Body of pancreas (tissue), 4 donors: Measurements from ENCODE around the gene ABCB6. TPM values are rescaled to one million over a fixed set of nuclear protein-coding genes. Genes with fewer than 3 reads are reported as not detected.

Experiments
- ATAC-seq: fragments of 150-250 bp; one replicate; pipeline ENCODE4 v1.9.1; 2016
- DNase-seq, 4 donors: peaks; one replicate each; pipeline ENCODE4 v3.0.0-alpha.2; 2019
- H3K27ac ChIP-seq, 4 donors: fragments of 200-600 bp; sonication (generic); 1 replicate in 3 of 4; 2 replicates in 1 of 4; pipeline versions ENCODE4 v1.5.1 to v1.6.1; 2016 to 2019; ENCODE audit warnings: mild to moderate bottlenecking in 1 of 4, mixed read lengths in 1 of 4, moderate library complexity in 1 of 4
- H3K27me3 ChIP-seq, 2 donors: fragments of 200-600 bp; sonication (generic); one replicate each; pipeline ENCODE4 v1.6.0; 2016; ENCODE audit warnings: mild to moderate bottlenecking in 1 of 2
- H3K36me3 ChIP-seq, 2 donors: fragments of 200-600 bp; sonication (generic); replicated peaks in 1 of 2; 2 replicates each; pipeline ENCODE4 v1.5.1; 2016; ENCODE audit warnings: low read depth in 2 of 2; ENCODE audit not compliant: insufficient read depth in 1 of 2
- H3K4me1 ChIP-seq: fragments of 200-600 bp; sonication (generic); one replicate; pipeline ENCODE4 v1.6.0; 2016
- H3K4me3 ChIP-seq, 2 donors: fragments of 200-600 bp; sonication (generic); 1 replicate in 1 of 2; 2 replicates in 1 of 2; pipeline ENCODE4 v1.5.1; 2016 to 2019
- H3K9me3 ChIP-seq, 3 donors: fragments of 200-600 bp; sonication (generic); 1 replicate in 2 of 3; 2 replicates in 1 of 3; pipeline ENCODE4 v1.5.1; 2016
- CTCF ChIP-seq, 7 experiments: fragments of 450-650 bp in 4 of 7; fragments of 200-600 bp in 3 of 7; sonication (generic) in 3 of 7; IDR thresholded peaks; one replicate each; pipeline ENCODE4 v1.5.1; 2016 to 2019; ENCODE audit warnings: antibody characterized with exemption in 7 of 7
- POLR2A ChIP-seq, 3 donors: fragments of 450-650 bp; IDR thresholded peaks; one replicate each; pipeline ENCODE4 v1.6.1; 2016; ENCODE audit warnings: antibody characterized with exemption in 3 of 3, mild to moderate bottlenecking in 2 of 3
- WGBS, 2 donors: methylation state at CpG; one replicate each; pipeline ENCODE4 v1.1.5; 2017; 5-methylcytosine and 5-hydroxymethylcytosine counted together
- intact Hi-C: fragments of 100-400 bp; cut with DNase I; formaldehyde crosslinking; loops from one replicate; pipeline ENCODE4 v1.15.1; 2023
- total RNA-seq, 2 donors: library from RNA; depleted of rRNA; stranded (reverse); fragments of >200 nt; gene quantifications; one replicate each; pipeline ENCODE4 v1.1.0, GENCODE V29; 2016

Gene ABCB6
- total RNA-seq, 2 donors from 2014 or later: 10.5 to 11.7 TPM

GRCh38 chr2:219165058-219165911 lies 53.5 kb downstream of the ABCB6 start:
- DNase-seq: no peak
- Histone ChIP-seq H3K27me3 (no peaks in the 10 kb centered on the region), H3K27ac (no peak overlapping the region), H3K4me3 (no peak overlapping the region), H3K36me3 (no peaks in the 10 kb centered on the region), H3K4me1 (peaks cover 6% of the 10 kb centered on the region), H3K9me3 (no peaks in the 10 kb centered on the region)
- TF ChIP-seq POLR2A (IDR thresholded peaks at IDR 0.05) (no peak), CTCF (IDR thresholded peaks at IDR 0.05) (no peak)
- 80 to 82% methylated on average over 8 to 10 of the region's 10 CpGs for WGBS, 2 donors
- intact Hi-C loops: loop anchor here (10.0 kb wide), 1 partner anchor 210 kb away; no protein-coding TSS in a partner anchor
- no peak for ATAC-seq

GRCh38 chr2:219163156-219163555 lies 55.6 kb downstream of the ABCB6 start:
- TF ChIP-seq POLR2A (IDR thresholded peaks at IDR 0.05) (no peak), CTCF (IDR thresholded peaks at IDR 0.05) (no peak)

GRCh38 chr2:219161097-219161496 lies 57.7 kb downstream of the ABCB6 start:
- intact Hi-C loops: loop anchor here (5.0 to 10.0 kb wide), 2 partner anchors 141 to 214 kb away; no protein-coding TSS in a partner anchor
- TF ChIP-seq CTCF (IDR thresholded peaks at IDR 0.05) (no peak), POLR2A (IDR thresholded peaks at IDR 0.05) (no peak)
- ATAC-seq (no peak), DNase-seq (no peak)
- H3K27me3 ChIP-seq: no peaks in the 10 kb centered on the region
- H3K4me1 ChIP-seq: peaks cover 14% of the 10 kb centered on the region
- WGBS, 2 donors: 56 to 61% methylated on average over 4 of the region's 4 CpGs
- H3K27ac ChIP-seq: peak overlapping the region; percentile 47 to 97 (median 94)
- H3K9me3 ChIP-seq: no peaks in the 10 kb centered on the region
- H3K4me3 ChIP-seq: peak overlapping the region in 1 of 2 donors; percentile 27
- no peaks in the 10 kb centered on the region for H3K36me3 ChIP-seq

More at GRCh38 chr2:219163156-219163555, 55.6 kb downstream of the ABCB6 start:
- H3K27ac ChIP-seq: no peak overlapping the region
- 83 to 88% methylated on average over 6 of the region's 6 CpGs for WGBS, 2 donors
- intact Hi-C loops: loop anchor here (5.0 to 10.0 kb wide), 2 partner anchors 139 to 212 kb away; no protein-coding TSS in a partner anchor
- H3K36me3 ChIP-seq: no peaks in the 10 kb centered on the region
- H3K4me1 ChIP-seq: peaks cover 14% of the 10 kb centered on the region
- ATAC-seq (no peak), DNase-seq (no peak)
- no peaks in the 10 kb centered on the region for H3K9me3 ChIP-seq
- H3K27me3 ChIP-seq: no peaks in the 10 kb centered on the region
- H3K4me3 ChIP-seq: no peak overlapping the region

GRCh38 chr2:219160186-219161017 lies 58.4 kb downstream of the ABCB6 start, which contains the start of gene NHEJ1:
TSS of gene NHEJ1 (minus strand) at chr2:219160815. CDS start at chr2:219158362, 2,453 bp downstream.
- intact Hi-C loops: loop anchor here (5.0 to 10.0 kb wide), 2 partner anchors 142 to 214 kb away; no protein-coding TSS in a partner anchor
- ATAC-seq: peak; percentile 96
- H3K27me3 ChIP-seq: no peaks in the 10 kb centered on the region
- peak within 1 kb of the TSS; percentile 27 to 64 for H3K4me3 ChIP-seq
- no peaks in the 10 kb centered on the region for H3K9me3 ChIP-seq
- 0 to 1% methylated on average over 17 to 70 of the region's 70 CpGs for WGBS, 2 donors
- peak; percentile 93 to 99 (median 97) for TF ChIP-seq CTCF (IDR thresholded peaks at IDR 0.05)
- TF ChIP-seq POLR2A (IDR thresholded peaks at IDR 0.05): peak; percentile 36 to 71 (median 58)
- no peaks in the 10 kb centered on the region for H3K36me3 ChIP-seq
- peak; percentile 97 to 99 (median 97) for DNase-seq
- peaks cover 14% of the 10 kb centered on the region for H3K4me1 ChIP-seq
- peak within 1 kb of the TSS; percentile 92 to 97 (median 96) for H3K27ac ChIP-seq

Other genes with a start within 250 kb of the ABCB6 start
- not detected for gene FEV, start 233.8 kb downstream of the ABCB6 start, total RNA-seq
- gene CRYBA2, start 225.5 kb downstream of the ABCB6 start, total RNA-seq: 10 to 100 TPM; 23.1 to 26.4 TPM
- gene CFAP65, start 177.4 kb downstream of the ABCB6 start, total RNA-seq: not detected
- 1 to 10 TPM in 1 of 2 donors, not detected in 1; 1.0 TPM for gene IHH, start 158.0 kb downstream of the ABCB6 start, total RNA-seq
- gene NHEJ1, start 58.1 kb downstream of the ABCB6 start, total RNA-seq: 1 to 10 TPM; 8.9 to 9.3 TPM
- gene SLC23A3, start 48.9 kb downstream of the ABCB6 start, total RNA-seq: 1 to 10 TPM; 3.1 to 8.2 TPM
- 10 to 100 TPM; 25.7 to 27.4 TPM for gene CNPPD1, start 42.0 kb downstream of the ABCB6 start, total RNA-seq
- 10 to 100 TPM; 41.9 to 43.6 TPM for gene RETREG2, start 40.7 kb downstream of the ABCB6 start, total RNA-seq
- gene ZFAND2B, start 12.2 kb downstream of the ABCB6 start, total RNA-seq: 10 to 100 TPM; 36.9 to 43.3 TPM
- 10 to 100 TPM; 21.0 to 27.7 TPM for gene ATG9A, start 10.7 kb upstream of the ABCB6 start, total RNA-seq
- gene ANKZF1, start 10.8 kb upstream of the ABCB6 start, total RNA-seq: 10 to 100 TPM; 67.5 to 95.3 TPM
- gene GLB1L, start 26.5 kb upstream of the ABCB6 start, total RNA-seq: 10 to 100 TPM in 1 of 2 donors, 1 to 10 TPM in 1; 3.1 to 11.2 TPM
- 10 to 100 TPM in 1 of 2 donors, 1 to 10 TPM in 1; 8.0 to 16.8 TPM for gene STK16, start 26.5 kb upstream of the ABCB6 start, total RNA-seq
- not detected for gene TUBA4B, start 34.3 kb upstream of the ABCB6 start, total RNA-seq
- gene TUBA4A, start 35.0 kb upstream of the ABCB6 start, total RNA-seq: 10 to 100 TPM; 17.8 to 20.2 TPM
- gene DNAJB2, start 60.4 kb upstream of the ABCB6 start, total RNA-seq: 10 to 100 TPM; 60.3 to 68.0 TPM
- gene PTPRN, start 90.4 kb upstream of the ABCB6 start, total RNA-seq: 10 to 100 TPM; 18.7 to 19.8 TPM
- gene RESP18, start 113.8 kb upstream of the ABCB6 start, total RNA-seq: not detected
- gene DNPEP, start 169.0 kb upstream of the ABCB6 start, total RNA-seq: 10 to 100 TPM; 18.4 to 24.7 TPM
- 10 to 100 TPM; 12.7 to 23.1 TPM for gene DES, start 199.4 kb upstream of the ABCB6 start, total RNA-seq
- gene SPEG, start 215.9 kb upstream of the ABCB6 start, total RNA-seq: 1 to 10 TPM; 2.9 to 3.6 TPM